ENCODE measurements around the gene LAIR2.

GRCh38 chr19:54521022-54521859, 18.6 kb downstream of the LAIR2 start:
- TF ChIP-seq CTCF (IDR thresholded peaks at IDR 0.05; ENCODE audit: insufficient read depth, low read length) (no peak), POLR2AphosphoS5 (IDR thresholded peaks at IDR 0.05; ENCODE audit: low read depth) (no peak), GABPA (IDR thresholded peaks at IDR 0.05; ENCODE audit: low read depth) (no peak)
